AG04450 (cell line): Measurements from ENCODE around the gene FOXJ3. TPM values are rescaled to one million over a fixed set of nuclear protein-coding genes. Genes with fewer than 3 reads are reported as not detected.

Source experiments
- CTCF ChIA-PET: fragments of 300-600, 350-600 bp; formaldehyde crosslinking; extraction: SDS; loops from one replicate; lab custom pipeline; 2022; ENCODE audit warnings: antibody characterized with exemption, inconsistent platforms; lab: Charles Lee
- POLR2A ChIA-PET: fragments of 350-600 bp; formaldehyde crosslinking; extraction: SDS; loops from one replicate; lab custom pipeline; 2021; ENCODE audit warnings: antibody characterized with exemption, inconsistent platforms; lab: Yijun Ruan, JAX
- DNase-seq: peaks from one replicate; pipeline ENCODE4 v3.0.0-alpha.2; 2011; ENCODE audit warnings: low read depth, low spot score
- H3K27ac ChIP-seq: one replicate; pipeline ENCODE4 v1.5.1; 2012; ENCODE audit warnings: low read depth, low read length, control low read depth
- H3K27me3 ChIP-seq: one replicate; pipeline ENCODE4 v1.6.0; 2012; ENCODE audit warnings: low read length; ENCODE audit not compliant: control insufficient read depth, insufficient read depth
- H3K4me3 ChIP-seq: 2 replicates; pipeline ENCODE4 v1.5.1; 2011; ENCODE audit warnings: mild to moderate bottlenecking, low read depth, low read length, control low read depth
- H3K9me3 ChIP-seq: 2 replicates; pipeline ENCODE4 v1.5.1; 2012; ENCODE audit warnings: low read length; ENCODE audit not compliant: control insufficient read depth, insufficient read depth
- CTCF ChIP-seq: IDR thresholded peaks from 2 replicates; pipeline ENCODE4 v1.5.1; 2011; ENCODE audit warnings: low read depth, low read length, control low read depth, inconsistent platforms
- polyA plus RNA-seq: library from polyadenylated mRNA; depleted of rRNA; stranded (reverse); fragments of >200 nt; gene quantifications from 2 replicates; pipeline ENCODE4 v1.2.3, GENCODE V29; 2011

Gene FOXJ3
- polyA plus RNA-seq, 1 experiment = 36.2 TPM

- POLR2A ChIA-PET = no interaction called here
- CTCF ChIA-PET = interaction anchor here (0.6 to 3.9 kb wide), 5 partner anchors 28 to 555 kb away, joined by 3 to 22 read pairs (median 4); no protein-coding TSS in a partner anchor
- H3K27me3 ChIP-seq = peaks cover 39% of the 10 kb centered on the region
- no peak for TF ChIP-seq CTCF
- no peak overlapping the region for H3K4me3 ChIP-seq
- no peak for DNase-seq
- H3K27ac ChIP-seq = no peak overlapping the region
- no peaks in the 10 kb centered on the region for H3K9me3 ChIP-seq
These were observed 189.0 kb downstream of the FOXJ3 start for GRCh38 chr1:42145764-42146625.

- no peak for DNase-seq
- ChIA-PET POLR2A (no interaction called here), CTCF (no interaction called here)
- Histone ChIP-seq H3K9me3 (no peaks in the 10 kb centered on the region), H3K4me3 (no peak overlapping the region), H3K27me3 (peaks cover 39% of the 10 kb centered on the region), H3K27ac (no peak overlapping the region)
- TF ChIP-seq CTCF = no peak
These were observed 189.7 kb downstream of the FOXJ3 start for GRCh38 chr1:42145389-42145716.

- peaks cover 39% of the 10 kb centered on the region for H3K27me3 ChIP-seq
- no peak overlapping the region for H3K27ac ChIP-seq
- H3K4me3 ChIP-seq = no peak overlapping the region
- no peaks in the 10 kb centered on the region for H3K9me3 ChIP-seq
- POLR2A ChIA-PET = no interaction called here
- no peak for DNase-seq
- CTCF ChIA-PET = interaction anchor here (1.1 kb wide), 1 partner anchor 29 kb away, joined by 5 read pairs; no protein-coding TSS in a partner anchor
- TF ChIP-seq CTCF = no peak
These were observed 190.2 kb downstream of the FOXJ3 start for GRCh38 chr1:42144711-42145388.

- Histone ChIP-seq H3K4me3 (no peak overlapping the region), H3K27me3 (peaks cover 39% of the 10 kb centered on the region), H3K27ac (no peak overlapping the region), H3K9me3 (no peaks in the 10 kb centered on the region)
- no peak for DNase-seq
- ChIA-PET POLR2A (no interaction called here), CTCF (interaction anchor here (1.1 kb wide), 1 partner anchor 29 kb away, joined by 5 read pairs; no protein-coding TSS in a partner anchor)
- TF ChIP-seq CTCF = no peak
These were observed 190.9 kb downstream of the FOXJ3 start for GRCh38 chr1:42143896-42144710.
